22Rv1 (cell line): Measurements from ENCODE around the gene TRIB2.

ENCODE experiments used
- H3K27ac ChIP-seq: fragments of 450-650 bp; 2 replicates; pipeline ENCODE4 v1.5.1; 2017
- CTCF ChIP-seq: fragments of 450-650 bp; IDR thresholded peaks from 2 replicates; pipeline ENCODE4 v1.5.1; 2017; ENCODE audit warnings: mild to moderate bottlenecking
- ZFX ChIP-seq: fragments of 450-650 bp; IDR thresholded peaks from 2 replicates; pipeline ENCODE4 v1.6.1; 2017; ENCODE audit warnings: antibody characterized with exemption, borderline replicate concordance

TRIB2 gene

GRCh38 chr2:12709207-12709522 lies 7.6 kb upstream of the TRIB2 start:
- TF ChIP-seq CTCF (no peak), ZFX (no peak)
- H3K27ac ChIP-seq: no peak overlapping the region

GRCh38 chr2:12710301-12710700 lies 6.4 kb upstream of the TRIB2 start:
- no peak overlapping the region for H3K27ac ChIP-seq
- TF ChIP-seq ZFX (no peak), CTCF (no peak)

- no peak overlapping the region for H3K27ac ChIP-seq
- TF ChIP-seq ZFX: no peak
- no peak for TF ChIP-seq CTCF
Measured at GRCh38 chr2:12711339-12711738, 5.4 kb upstream of the TRIB2 start.

- TF ChIP-seq CTCF (no peak), ZFX (no peak)
- no peak overlapping the region for H3K27ac ChIP-seq
Measured at GRCh38 chr2:12712881-12713280, 3.9 kb upstream of the TRIB2 start.

- TF ChIP-seq CTCF: no peak
- TF ChIP-seq ZFX: no peak
- no peak overlapping the region for H3K27ac ChIP-seq
Measured at GRCh38 chr2:12714391-12715221, 2.1 kb upstream of the TRIB2 start.

- no peak overlapping the region for H3K27ac ChIP-seq
- TF ChIP-seq ZFX: no peak
- no peak for TF ChIP-seq CTCF
Measured at GRCh38 chr2:12715258-12716031, 1.3 kb upstream of the TRIB2 start.

GRCh38 chr2:12716032-12716281 lies 779 bp upstream of the TRIB2 start:
- TF ChIP-seq ZFX (no peak), CTCF (peak; percentile 63)
- H3K27ac ChIP-seq: no peak overlapping the region
